Measurements from ENCODE around the gene NOC3L.

NOC3L gene

DNA sequence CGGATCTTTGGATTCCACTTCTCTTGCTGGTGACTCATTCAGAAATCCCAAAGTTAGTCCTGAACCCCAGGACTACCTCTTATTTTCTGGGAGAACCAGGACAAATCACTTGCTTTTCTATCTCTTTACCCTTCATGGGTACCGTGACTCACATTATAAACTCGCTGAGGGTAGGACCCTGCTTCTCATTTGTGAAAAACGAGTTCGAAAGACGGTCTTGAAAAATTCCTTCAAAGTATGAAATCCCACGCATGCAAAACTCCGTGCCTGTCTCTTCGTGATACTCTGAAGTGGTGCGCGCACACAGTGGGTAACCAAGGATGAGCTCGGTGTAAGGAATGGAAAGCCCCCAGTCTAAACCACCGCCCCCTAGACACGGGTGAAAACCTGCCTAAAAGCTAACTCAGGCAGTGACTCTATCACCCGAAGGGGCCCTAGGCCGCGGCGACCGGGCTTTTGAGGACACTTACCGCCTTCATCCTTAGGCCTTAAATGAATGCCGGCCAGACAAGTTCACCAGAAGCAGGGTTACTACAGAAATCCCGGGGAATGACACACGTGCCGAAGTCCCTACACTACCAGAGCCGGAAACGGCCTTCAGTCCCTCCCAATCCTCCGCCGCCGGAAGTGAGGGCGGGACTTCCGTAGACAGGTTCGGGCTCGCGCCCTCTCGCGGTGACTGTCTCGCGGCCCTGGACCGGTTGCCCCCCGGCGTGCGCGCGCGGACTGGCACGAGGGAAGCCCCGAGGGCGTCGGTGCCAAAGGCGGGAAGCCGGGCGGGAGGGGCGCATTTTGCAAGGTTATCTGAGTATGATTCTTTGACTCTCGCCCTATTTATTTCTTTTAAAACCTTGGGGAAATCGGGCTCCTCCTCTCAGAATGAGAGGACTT is at the start of gene NOC3L (continued):
- TF ChIP-seq ZNF266 (tag by site-specific recombination; IDR thresholded peaks at IDR 0.05; ENCODE audit: low read depth) (no peak), ZNF626 (tag by site-specific recombination; IDR thresholded peaks at IDR 0.05) (no peak), ZNF561 (tag by site-specific recombination; IDR thresholded peaks at IDR 0.05; ENCODE audit: borderline replicate concordance) (peak; percentile 94; the same call in 1 of the 2 replicates), ZFP37 (tag by site-specific recombination; IDR thresholded peaks at IDR 0.05) (0 out of 2 replicates have a peak, but pooled peaks have one; percentile 57), ZNF202 (tag by site-specific recombination; IDR thresholded peaks at IDR 0.05; ENCODE audit: borderline replicate concordance) (no peak), ZNF558 (tag by site-specific recombination; IDR thresholded peaks at IDR 0.05) (no peak), TRIM28 (IDR thresholded peaks at IDR 0.05; ENCODE audit: borderline replicate concordance, low read length) (peak; percentile 63; the same call in 1 of the 2 replicates), ZBTB8A (tag by site-specific recombination; IDR thresholded peaks at IDR 0.05) (peak; percentile 96), AEBP2 (tag by site-specific recombination; IDR thresholded peaks at IDR 0.05; ENCODE audit: borderline replicate concordance) (no peak), ZSCAN30 (tag by site-specific recombination; IDR thresholded peaks at IDR 0.05) (peak; percentile 89), ZNF211 (tag by site-specific recombination; IDR thresholded peaks at IDR 0.05; ENCODE audit: low read depth) (no peak), PRDM1 (tag by site-specific recombination; IDR thresholded peaks at IDR 0.05) (no peak), ZNF623 (tag by site-specific recombination; IDR thresholded peaks at IDR 0.05) (no peak), ZFP3 (tag by site-specific recombination; IDR thresholded peaks at IDR 0.05; ENCODE audit: low read depth) (no peak), ZIC2 (tag by site-specific recombination; IDR thresholded peaks at IDR 0.05) (peak; percentile 88), ZNF501 (tag by site-specific recombination; IDR thresholded peaks at IDR 0.05) (peak; percentile 96), ZBTB17 (tag by site-specific recombination; IDR thresholded peaks at IDR 0.05) (peak; percentile 48)
- TF ChIP-seq, protein P1, sequence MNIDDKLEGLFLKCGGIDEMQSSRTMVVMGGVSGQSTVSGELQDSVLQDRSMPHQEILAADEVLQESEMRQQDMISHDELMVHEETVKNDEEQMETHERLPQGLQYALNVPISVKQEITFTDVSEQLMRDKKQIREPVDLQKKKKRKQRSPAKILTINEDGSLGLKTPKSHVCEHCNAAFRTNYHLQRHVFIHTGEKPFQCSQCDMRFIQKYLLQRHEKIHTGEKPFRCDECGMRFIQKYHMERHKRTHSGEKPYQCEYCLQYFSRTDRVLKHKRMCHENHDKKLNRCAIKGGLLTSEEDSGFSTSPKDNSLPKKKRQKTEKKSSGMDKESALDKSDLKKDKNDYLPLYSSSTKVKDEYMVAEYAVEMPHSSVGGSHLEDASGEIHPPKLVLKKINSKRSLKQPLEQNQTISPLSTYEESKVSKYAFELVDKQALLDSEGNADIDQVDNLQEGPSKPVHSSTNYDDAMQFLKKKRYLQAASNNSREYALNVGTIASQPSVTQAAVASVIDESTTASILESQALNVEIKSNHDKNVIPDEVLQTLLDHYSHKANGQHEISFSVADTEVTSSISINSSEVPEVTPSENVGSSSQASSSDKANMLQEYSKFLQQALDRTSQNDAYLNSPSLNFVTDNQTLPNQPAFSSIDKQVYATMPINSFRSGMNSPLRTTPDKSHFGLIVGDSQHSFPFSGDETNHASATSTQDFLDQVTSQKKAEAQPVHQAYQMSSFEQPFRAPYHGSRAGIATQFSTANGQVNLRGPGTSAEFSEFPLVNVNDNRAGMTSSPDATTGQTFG (tag by site-specific recombination; IDR thresholded peaks at IDR 0.05; ENCODE audit: borderline replicate concordance): no peak
- TF ChIP-seq, protein P2, sequence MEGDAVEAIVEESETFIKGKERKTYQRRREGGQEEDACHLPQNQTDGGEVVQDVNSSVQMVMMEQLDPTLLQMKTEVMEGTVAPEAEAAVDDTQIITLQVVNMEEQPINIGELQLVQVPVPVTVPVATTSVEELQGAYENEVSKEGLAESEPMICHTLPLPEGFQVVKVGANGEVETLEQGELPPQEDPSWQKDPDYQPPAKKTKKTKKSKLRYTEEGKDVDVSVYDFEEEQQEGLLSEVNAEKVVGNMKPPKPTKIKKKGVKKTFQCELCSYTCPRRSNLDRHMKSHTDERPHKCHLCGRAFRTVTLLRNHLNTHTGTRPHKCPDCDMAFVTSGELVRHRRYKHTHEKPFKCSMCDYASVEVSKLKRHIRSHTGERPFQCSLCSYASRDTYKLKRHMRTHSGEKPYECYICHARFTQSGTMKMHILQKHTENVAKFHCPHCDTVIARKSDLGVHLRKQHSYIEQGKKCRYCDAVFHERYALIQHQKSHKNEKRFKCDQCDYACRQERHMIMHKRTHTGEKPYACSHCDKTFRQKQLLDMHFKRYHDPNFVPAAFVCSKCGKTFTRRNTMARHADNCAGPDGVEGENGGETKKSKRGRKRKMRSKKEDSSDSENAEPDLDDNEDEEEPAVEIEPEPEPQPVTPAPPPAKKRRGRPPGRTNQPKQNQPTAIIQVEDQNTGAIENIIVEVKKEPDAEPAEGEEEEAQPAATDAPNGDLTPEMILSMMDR (tag by site-specific recombination; IDR thresholded peaks at IDR 0.05): peak; percentile 100
- TF ChIP-seq, protein P3, sequence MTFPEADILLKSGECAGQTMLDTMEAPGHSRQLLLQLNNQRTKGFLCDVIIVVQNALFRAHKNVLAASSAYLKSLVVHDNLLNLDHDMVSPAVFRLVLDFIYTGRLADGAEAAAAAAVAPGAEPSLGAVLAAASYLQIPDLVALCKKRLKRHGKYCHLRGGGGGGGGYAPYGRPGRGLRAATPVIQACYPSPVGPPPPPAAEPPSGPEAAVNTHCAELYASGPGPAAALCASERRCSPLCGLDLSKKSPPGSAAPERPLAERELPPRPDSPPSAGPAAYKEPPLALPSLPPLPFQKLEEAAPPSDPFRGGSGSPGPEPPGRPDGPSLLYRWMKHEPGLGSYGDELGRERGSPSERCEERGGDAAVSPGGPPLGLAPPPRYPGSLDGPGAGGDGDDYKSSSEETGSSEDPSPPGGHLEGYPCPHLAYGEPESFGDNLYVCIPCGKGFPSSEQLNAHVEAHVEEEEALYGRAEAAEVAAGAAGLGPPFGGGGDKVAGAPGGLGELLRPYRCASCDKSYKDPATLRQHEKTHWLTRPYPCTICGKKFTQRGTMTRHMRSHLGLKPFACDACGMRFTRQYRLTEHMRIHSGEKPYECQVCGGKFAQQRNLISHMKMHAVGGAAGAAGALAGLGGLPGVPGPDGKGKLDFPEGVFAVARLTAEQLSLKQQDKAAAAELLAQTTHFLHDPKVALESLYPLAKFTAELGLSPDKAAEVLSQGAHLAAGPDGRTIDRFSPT (tag by site-specific recombination; IDR thresholded peaks at IDR 0.05): peak; percentile 100
- TF ChIP-seq, protein P4, sequence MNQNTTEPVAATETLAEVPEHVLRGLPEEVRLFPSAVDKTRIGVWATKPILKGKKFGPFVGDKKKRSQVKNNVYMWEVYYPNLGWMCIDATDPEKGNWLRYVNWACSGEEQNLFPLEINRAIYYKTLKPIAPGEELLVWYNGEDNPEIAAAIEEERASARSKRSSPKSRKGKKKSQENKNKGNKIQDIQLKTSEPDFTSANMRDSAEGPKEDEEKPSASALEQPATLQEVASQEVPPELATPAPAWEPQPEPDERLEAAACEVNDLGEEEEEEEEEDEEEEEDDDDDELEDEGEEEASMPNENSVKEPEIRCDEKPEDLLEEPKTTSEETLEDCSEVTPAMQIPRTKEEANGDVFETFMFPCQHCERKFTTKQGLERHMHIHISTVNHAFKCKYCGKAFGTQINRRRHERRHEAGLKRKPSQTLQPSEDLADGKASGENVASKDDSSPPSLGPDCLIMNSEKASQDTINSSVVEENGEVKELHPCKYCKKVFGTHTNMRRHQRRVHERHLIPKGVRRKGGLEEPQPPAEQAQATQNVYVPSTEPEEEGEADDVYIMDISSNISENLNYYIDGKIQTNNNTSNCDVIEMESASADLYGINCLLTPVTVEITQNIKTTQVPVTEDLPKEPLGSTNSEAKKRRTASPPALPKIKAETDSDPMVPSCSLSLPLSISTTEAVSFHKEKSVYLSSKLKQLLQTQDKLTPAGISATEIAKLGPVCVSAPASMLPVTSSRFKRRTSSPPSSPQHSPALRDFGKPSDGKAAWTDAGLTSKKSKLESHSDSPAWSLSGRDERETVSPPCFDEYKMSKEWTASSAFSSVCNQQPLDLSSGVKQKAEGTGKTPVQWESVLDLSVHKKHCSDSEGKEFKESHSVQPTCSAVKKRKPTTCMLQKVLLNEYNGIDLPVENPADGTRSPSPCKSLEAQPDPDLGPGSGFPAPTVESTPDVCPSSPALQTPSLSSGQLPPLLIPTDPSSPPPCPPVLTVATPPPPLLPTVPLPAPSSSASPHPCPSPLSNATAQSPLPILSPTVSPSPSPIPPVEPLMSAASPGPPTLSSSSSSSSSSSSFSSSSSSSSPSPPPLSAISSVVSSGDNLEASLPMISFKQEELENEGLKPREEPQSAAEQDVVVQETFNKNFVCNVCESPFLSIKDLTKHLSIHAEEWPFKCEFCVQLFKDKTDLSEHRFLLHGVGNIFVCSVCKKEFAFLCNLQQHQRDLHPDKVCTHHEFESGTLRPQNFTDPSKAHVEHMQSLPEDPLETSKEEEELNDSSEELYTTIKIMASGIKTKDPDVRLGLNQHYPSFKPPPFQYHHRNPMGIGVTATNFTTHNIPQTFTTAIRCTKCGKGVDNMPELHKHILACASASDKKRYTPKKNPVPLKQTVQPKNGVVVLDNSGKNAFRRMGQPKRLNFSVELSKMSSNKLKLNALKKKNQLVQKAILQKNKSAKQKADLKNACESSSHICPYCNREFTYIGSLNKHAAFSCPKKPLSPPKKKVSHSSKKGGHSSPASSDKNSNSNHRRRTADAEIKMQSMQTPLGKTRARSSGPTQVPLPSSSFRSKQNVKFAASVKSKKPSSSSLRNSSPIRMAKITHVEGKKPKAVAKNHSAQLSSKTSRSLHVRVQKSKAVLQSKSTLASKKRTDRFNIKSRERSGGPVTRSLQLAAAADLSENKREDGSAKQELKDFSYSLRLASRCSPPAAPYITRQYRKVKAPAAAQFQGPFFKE (tag by site-specific recombination; IDR thresholded peaks at IDR 0.05; ENCODE audit: borderline replicate concordance): no peak
- TF ChIP-seq, protein P5, sequence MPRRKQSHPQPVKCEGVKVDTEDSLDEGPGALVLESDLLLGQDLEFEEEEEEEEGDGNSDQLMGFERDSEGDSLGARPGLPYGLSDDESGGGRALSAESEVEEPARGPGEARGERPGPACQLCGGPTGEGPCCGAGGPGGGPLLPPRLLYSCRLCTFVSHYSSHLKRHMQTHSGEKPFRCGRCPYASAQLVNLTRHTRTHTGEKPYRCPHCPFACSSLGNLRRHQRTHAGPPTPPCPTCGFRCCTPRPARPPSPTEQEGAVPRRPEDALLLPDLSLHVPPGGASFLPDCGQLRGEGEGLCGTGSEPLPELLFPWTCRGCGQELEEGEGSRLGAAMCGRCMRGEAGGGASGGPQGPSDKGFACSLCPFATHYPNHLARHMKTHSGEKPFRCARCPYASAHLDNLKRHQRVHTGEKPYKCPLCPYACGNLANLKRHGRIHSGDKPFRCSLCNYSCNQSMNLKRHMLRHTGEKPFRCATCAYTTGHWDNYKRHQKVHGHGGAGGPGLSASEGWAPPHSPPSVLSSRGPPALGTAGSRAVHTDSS (tag by site-specific recombination; IDR thresholded peaks at IDR 0.05): no peak

Data from HEK293 (cell line).